Kidney glomerular epithelial cell (primary cell): ENCODE results near the gene EPAS1.

Source experiments
- DNase-seq: peaks from one replicate; lab custom pipeline; 2025; lab: John Stamatoyannopoulos, UW

The EPAS1 gene

GRCh38 chr2:46302005-46302695 lies 4.9 kb downstream of the EPAS1 start:
- no peak for DNase-seq

- no peak for DNase-seq
Measured at GRCh38 chr2:46303233-46303632, 6.0 kb downstream of the EPAS1 start.

DNA sequence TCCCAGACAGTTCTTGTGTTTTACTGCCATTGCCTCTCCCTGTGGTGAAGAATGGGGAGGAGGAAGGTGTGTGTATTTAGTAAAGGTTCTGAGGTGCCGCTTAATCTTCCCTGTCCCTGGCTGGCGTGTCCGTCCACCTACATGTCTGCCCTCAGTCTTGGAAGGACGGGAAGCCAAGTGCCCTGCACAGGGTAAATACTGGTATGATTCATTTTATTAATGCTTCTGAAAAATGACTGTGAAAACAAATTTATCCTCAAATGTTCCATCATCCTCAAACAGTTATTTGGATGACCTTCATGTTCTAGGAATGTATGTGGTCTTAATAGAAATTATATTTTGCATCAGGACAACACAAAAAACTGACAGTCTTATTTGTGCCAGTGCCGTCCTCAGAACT lies 6.6 kb downstream of the EPAS1 start:
- DNase-seq = no peak

GRCh38 chr2:46304635-46305034 lies 7.4 kb downstream of the EPAS1 start:
- DNase-seq = no peak

DNA sequence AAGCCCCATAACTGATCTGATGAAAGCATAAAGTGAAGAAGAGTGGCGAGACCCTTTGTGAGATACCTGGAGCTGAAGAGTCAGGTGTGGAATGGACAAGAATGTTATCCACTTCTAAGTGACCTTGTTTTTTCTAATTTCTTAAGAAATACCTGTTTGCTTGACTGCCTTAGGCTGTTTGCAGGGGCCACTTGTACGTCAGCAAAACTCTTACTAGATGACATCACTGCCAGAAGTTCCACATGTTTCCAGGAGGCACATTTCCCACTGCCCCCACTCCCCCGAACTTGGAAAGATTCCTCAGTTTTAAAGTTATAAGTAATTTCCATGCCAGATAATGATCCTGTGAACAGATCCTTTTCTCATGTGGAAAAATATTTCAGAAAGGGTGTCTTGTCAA lies 8.0 kb downstream of the EPAS1 start:
- DNase-seq = no peak

GRCh38 chr2:46305767-46306166 lies 8.6 kb downstream of the EPAS1 start:
- no peak for DNase-seq

DNA sequence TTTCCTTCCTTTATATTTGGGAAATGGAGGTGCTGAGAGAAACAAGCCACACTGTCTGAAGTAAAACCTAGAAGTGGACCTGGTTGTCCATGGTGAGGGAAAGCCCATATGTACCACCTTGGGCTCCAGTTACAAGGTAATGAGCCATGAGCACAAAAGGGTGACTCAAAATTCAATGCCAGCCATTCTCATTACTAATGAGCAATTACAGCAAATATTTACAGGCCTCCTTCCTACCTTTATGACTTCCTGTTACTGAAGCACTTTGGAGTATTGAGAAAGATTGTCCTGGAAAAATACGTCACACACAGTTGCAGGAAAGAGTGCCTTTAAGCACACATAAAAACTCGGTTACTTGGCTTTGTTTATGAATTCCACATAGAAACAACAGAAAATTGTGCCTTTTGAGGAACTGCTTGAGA lies 9.1 kb downstream of the EPAS1 start:
- DNase-seq = peak; percentile 68

DNA sequence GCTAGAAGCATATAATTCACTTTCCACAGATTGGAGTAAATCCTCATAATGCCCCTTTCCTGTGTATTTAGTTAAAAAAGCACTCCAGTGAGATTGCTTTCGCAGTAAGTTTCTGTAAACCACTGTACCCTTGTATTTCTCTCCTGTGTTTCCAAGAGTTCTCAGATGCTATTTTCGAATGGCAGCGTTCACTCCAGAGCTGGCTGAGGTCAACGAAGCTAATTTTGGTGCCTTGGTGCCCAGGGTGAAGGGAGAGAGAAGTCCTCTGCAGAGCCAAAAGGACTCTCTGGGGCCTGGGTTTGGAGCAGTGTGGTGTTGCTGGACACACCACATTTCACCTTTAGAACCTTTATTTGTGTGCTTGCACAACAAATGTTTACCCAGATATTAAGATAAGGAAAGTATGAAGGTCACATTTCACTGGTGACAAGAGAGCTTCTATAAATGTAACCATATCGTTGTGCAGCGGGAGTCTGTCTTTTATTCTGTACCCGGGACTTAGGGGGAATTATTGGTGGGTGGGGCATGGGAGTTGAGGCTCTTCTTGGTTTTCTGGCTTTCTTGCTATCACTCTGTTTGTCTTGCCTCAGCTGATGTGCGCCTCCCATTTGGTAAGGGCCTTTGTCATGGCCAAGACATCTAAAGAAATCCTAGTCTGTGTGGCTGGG lies 9.9 kb downstream of the EPAS1 start:
- DNase-seq = no peak

DNA sequence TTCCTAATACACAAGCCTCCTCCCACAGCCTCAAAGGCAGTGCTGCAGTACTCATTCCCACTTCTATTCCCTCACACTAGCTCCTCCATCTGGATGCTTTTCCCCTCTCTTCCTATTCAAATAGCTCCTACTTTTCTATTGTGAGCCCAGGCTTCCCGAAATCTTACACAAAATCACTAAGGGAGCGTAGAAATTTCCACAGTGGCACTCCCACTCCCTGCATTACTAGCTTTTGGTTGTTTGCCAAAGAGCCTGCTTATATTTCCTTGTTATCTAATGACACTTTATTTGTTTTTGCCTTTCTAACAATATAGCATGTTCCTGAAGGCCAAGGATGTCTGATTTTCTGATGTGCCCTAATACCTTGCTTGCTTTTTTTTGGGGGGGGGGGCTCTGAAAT lies 10.9 kb downstream of the EPAS1 start:
- DNase-seq = no peak

DNA sequence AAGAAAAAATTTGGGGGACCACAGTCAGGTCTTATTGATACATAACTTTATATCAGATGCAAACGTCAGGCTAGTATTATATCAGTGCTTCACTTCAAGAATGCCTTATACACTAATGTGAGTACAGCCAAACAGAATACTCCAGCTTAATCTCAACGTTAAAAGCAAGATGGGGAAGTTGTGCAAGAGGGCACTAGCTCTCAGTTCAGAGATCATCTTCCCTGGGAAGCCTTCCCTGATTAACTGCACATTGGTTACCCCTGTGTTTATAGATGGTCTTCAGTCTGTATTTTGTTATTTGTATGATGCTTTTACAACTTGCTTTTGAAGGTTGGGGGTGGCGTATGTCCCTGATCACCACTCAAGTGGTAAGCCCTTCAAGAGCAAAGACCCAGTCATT lies 11.4 kb downstream of the EPAS1 start:
- no peak for DNase-seq

DNA sequence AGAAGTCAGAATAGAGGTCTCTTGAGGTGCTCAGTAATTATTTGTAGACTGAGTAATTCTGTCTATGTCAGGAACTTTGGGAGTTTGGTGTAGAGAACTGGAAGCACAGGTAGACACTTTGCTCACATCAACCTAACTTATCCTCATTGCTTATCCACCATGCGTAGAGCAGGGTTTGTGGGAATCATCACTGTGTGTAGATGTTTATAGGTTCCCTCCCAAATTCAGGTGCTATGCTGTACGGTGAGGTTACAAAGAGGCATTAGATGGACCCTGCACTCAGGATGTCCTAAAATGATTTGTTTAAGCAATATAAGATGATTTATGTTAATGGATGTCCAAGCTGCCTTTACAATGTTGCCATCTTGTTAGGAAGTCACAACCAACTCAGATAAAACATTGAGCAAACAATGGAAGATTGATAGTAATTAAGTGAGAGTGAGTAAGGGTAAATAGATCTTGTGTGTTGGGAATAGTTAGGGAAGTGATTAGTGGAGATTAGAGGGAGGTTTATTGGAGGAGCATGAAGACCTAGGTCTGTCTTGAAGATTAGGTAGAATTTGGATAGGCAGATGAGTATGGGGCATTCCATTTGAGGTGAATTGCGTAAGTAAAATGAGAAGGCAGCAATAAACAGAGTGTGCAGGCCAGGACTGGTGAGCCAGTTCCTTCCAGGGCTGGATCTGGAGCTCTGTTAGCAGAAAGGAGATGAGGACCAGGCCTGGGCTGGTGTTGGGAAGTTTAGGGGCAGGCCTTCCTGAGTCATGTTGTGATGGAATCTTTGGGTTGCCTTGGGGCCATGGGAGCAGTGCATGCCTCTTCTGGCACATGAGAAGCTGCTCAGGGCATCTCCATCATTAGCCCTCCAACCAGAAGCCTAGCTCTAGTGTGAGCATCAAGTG lies 12.1 kb downstream of the EPAS1 start:
- DNase-seq = no peak

DNA sequence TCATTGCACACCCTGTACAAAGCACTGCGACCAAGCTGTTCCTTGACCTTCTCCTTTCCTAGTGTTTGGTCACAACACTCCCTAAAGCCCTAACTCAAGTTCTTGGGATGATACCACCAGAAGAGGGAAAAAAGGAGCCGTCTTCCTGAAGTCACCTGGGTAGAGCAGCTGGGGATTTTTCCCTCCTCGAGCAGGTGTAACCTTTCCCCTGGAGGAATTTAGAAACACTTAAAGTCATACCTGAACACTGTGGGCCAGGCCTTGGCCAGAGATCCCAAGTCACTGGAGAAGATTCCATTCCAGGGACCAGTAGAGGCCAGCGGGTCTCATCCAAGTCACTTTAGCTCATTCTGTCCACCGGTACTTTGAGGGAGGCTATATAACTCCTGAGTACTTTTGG lies 13.2 kb downstream of the EPAS1 start:
- DNase-seq = no peak

DNA sequence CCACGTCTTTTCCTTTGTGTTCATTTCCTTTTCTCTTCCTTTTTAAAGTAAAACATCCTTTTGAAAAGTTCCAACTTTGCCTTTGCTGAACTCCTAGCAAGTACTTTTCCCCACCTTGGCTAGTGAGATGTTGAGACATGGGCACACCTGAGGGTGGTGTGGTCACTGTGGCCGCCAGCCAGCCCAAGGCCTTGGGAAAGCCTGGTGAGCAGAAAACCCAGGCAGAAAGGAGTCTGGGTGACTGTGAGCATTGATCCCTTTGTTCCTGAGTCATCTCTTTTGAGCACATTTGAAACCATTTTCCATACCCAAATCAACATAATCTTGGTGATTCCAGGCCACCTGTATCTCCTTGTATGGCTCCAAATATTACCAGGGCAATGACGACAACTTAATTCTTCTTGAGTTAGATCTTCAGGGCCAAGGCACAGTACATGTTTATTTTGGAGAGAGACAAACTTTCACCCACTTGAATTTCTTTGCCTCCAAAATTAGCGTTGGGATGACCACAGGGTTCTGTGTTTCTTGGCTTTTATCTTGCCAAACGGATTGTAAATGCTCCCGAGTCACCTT lies 14.5 kb downstream of the EPAS1 start:
- DNase-seq = no peak

GRCh38 chr2:46313063-46313462 lies 15.9 kb downstream of the EPAS1 start:
- no peak for DNase-seq

GRCh38 chr2:46314065-46314835 lies 17.0 kb downstream of the EPAS1 start:
- no peak for DNase-seq

DNA sequence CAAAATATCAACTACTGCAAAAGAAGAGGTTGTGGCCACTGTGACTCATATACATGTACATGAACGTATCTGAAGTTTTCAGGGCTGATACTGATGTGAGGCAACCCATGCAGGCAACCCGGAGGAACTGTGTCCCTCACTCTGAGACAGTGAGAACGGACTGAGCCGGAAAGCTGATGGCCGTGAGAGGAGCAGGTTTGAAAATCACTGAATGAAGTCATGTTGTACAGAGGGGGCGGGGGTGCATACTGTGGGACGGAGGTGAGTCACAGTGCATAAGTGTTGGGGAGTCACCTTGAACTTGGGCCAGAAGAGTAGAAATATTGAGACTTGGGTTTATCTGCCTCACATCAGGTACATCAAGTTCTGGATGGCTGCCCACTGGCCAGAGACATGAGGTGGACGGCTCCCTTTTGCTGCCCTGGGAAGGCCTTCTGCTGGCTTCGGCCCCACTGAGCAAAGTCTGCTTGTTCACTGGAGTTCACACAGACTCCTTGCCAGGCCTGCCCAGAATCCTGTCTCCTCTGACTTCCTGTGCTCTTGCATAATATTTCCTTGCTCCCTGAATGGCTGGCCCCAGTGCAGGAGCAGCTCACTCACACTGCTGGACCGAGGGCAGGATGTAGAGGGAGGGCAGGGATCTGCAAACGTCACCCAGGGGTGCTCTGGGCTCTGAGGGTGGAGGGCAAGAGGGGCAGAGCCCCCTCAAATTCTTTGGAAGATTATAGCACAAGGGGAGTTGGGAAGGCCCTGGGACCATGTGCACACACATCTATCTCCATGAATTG lies 18.1 kb downstream of the EPAS1 start:
- peak; percentile 97 for DNase-seq

DNA sequence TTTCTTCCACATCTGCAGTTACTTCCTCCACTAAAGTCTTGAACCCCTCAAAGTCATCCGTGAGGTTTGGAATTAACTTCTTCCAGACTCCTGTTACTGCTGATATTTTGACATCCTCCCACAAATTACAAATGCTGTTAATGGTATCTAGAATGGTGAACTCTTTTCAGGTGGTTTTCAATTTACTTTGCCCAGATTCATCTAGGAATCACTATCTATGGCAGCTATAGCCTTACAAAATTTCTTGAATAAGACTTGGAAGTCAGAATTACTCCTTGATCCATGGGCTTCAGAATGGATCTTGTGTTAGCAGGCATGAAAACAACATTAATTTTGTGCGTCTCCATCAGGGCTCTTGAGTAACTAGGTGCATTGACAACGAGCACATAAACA lies 19.9 kb downstream of the EPAS1 start:
- no peak for DNase-seq

- no peak for DNase-seq
Measured at GRCh38 chr2:46318579-46319460, 21.6 kb downstream of the EPAS1 start.

- DNase-seq = no peak
Measured at GRCh38 chr2:46319711-46320110, 22.5 kb downstream of the EPAS1 start.

DNA sequence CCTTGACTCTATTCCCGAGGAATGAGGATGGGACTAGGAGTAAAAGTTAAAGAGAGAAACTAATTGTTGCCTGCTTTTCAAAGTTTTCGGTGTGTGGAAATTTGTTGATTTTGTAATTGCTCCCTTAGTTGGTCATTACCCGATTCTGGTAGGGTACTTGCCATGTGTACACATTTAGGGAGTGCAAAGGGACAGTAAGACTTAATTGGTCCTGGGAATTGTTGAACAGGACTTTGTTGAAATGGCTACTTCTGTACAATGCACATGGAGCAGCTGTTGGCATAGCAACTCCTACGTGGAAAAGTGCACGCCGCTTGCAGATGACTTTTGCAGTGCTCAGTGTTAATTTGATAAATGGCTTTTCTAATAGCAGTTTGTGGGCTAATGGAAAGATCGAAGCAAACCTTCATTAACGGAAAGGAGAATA lies 22.9 kb downstream of the EPAS1 start:
- DNase-seq = no peak
